ENCODE results near the gene FAM8A1.

The FAM8A1 gene

GRCh38 chr6:17602888-17603287, 2.8 kb downstream of the FAM8A1 start:
- DNase-seq (ENCODE audit: low read depth): no peak

- DNase-seq (ENCODE audit: low read depth): no peak
Observed at GRCh38 chr6:17606606-17607005, 6.5 kb downstream of the FAM8A1 start.

GRCh38 chr6:17610835-17611234, 10.7 kb downstream of the FAM8A1 start:
- no peak for DNase-seq (ENCODE audit: low read depth)

DNA sequence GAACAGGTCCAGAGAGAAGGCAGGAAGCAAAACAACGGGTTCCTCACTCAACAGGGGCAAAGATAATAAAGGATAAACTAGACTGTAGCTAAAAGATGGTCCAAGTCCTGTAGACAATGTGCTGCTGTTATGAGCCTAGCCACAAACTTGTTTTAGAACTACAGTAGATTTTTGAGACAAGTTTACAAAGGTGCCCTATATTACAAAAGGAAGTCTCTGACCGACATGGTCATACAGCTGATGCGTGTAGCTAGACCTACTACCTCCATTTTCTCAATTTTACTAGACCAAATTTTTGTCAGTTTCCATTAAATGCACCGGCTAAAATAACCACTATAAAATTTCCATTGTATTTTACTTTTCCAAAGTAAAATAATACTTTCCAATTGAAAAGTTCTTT, 11.9 kb downstream of the FAM8A1 start:
- DNase-seq (ENCODE audit: low read depth): no peak

DNA sequence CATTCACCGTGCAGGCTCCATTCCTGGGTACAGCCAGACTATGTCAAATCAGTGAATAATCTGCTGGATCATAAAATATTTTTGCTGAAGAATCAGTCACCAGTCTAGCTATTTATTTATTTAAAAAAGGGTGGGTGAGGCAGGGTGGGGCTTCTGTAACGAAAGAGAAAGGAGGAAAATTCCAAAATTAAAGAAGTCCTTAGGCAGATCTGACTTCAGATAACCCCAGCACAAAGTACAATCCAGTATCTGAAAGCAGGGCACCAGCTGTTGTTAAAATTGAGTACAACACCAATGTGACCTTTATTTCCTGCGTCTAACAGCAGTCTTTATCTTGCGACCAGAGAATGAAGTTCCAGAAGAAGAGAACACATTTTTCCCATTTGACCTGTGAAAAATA, 15.7 kb downstream of the FAM8A1 start:
- DNase-seq (ENCODE audit: low read depth): no peak

GRCh38 chr6:17621003-17621402, 20.9 kb downstream of the FAM8A1 start:
- no peak for DNase-seq (ENCODE audit: low read depth)

GRCh38 chr6:17622144-17622543, 22.0 kb downstream of the FAM8A1 start:
- DNase-seq (ENCODE audit: low read depth): no peak

- DNase-seq (ENCODE audit: low read depth): no peak
Observed at GRCh38 chr6:17624396-17624795, 24.3 kb downstream of the FAM8A1 start.

GRCh38 chr6:17628873-17629272, 28.8 kb downstream of the FAM8A1 start:
- no peak for DNase-seq (ENCODE audit: low read depth)

DNA sequence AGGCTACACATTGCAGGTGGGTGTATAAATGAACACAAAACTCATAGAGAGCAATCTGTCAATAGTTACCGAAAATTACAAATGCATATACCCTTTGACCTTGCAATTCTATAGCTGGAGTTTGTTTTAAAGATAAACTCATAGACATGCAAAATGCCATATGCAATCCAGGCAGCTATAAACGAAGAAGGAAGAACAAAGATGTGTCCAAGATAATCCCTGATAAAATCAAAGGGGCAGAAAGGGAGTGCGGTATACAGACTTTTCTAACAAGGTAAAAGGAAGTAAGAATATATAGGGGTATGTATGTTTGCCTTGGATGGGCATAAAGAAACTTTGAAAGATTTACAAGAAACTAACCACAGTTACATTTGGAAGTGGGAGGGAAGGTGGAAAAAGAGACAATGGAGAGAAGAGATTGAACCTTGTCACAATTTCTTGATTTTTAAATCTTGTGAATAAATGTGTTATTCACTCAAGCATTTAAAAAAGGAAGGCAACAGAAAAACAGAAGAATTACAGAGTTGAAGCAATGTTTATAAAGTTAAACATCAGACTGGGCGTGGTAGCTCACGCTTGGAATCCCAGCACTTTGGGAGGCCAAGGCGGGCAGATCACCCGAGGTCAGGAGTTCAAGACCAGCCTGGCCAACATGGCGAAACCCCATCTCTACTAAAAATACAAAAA, 29.9 kb downstream of the FAM8A1 start:
- no peak for DNase-seq (ENCODE audit: low read depth)

DNA sequence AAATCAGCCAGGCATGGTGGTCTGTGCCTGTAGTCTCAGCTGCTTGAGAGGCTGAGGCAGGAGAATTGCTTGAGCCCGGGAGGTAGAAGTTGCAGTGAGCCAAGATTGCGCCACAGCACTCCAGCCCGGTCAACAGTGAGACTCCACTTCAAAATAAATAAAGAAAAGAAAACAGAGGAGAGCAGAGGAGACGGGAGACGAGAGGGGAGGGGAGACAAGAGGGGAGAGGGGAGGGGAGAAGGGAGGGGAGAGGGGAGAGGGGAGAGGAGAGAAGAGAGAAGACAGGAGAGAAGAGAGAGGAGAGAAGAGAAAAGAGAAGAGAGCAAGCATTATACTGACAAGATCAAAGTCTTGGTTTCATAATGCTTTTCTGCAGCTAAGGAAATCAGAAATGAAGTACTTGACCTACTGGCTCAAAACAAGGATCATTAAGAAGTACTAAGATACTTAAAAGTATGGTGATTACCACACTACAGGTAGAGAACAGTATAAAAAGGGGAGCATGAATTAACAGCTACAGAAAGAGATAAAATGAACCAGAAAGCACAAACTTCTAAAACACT, 30.5 kb downstream of the FAM8A1 start:
- DNase-seq (ENCODE audit: low read depth): no peak

- DNase-seq (ENCODE audit: low read depth): no peak
Observed at GRCh38 chr6:17632934-17633333, 32.8 kb downstream of the FAM8A1 start.

- DNase-seq (ENCODE audit: low read depth): no peak
Observed at GRCh38 chr6:17633465-17634188, 33.5 kb downstream of the FAM8A1 start.

DNA sequence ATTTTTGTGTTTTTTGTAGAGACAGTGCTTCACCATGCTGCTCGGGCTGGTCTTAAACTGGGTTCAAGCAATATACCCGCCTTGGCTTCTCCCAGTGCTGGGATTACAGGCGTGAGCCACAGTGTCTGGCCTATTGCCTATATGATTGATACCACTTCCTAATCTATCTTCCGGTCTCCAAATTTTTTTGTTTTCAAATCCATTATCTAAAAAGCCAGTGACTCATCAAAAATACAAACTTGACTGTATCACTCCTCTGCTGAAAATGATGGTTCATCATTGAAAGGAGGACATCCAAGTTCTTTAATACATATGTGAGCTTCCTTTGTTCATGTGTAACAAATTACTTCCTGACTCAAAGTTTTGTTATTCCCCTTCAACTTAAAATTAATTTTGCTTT, 35.5 kb downstream of the FAM8A1 start:
- DNase-seq (ENCODE audit: low read depth): no peak

DNA sequence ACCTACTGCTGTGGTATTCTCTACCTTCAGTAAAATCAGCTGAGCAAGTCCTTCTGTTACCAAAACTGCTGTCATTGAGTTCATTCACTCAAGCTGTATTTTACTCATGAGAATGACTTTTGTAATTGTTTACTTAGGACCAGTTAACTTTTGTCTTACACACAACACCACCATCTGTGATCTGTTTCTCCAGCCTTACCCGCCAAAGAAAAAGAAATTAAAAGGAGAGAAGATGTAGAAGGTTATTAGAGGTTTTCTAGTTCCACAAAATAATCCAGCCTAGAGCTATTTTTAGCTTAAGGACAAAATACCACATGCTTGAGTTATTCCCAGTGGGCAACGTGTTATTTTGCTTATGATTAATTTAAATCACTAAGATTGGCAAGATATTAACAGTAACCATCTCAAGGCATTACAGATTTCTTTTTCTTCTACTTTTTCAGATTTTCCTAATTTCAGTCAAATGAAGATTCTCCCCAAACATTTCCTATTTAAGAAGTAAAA, 38.2 kb downstream of the FAM8A1 start:
- DNase-seq (ENCODE audit: low read depth): no peak

- DNase-seq (ENCODE audit: low read depth): no peak
Observed at GRCh38 chr6:17640477-17640917, 40.4 kb downstream of the FAM8A1 start.

DNA sequence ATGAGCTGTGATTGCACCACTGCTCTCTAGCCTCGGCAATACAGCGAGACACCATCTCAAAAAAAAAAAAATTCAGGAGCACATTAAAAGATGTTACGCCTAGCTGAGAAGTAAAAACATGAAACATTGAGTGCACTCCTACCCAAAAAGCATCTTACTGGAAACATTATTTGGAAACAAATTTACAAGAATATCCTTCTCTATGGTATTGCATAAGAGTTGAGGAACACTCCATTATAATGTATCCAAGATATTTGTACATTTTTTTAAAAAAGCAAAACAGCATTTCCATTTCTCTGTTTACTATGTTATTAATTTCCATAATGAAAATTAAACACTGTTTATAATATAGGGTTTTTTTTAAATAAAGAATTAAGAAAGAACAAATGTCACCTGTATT, 48.6 kb downstream of the FAM8A1 start:
- DNase-seq (ENCODE audit: low read depth): no peak

DNA sequence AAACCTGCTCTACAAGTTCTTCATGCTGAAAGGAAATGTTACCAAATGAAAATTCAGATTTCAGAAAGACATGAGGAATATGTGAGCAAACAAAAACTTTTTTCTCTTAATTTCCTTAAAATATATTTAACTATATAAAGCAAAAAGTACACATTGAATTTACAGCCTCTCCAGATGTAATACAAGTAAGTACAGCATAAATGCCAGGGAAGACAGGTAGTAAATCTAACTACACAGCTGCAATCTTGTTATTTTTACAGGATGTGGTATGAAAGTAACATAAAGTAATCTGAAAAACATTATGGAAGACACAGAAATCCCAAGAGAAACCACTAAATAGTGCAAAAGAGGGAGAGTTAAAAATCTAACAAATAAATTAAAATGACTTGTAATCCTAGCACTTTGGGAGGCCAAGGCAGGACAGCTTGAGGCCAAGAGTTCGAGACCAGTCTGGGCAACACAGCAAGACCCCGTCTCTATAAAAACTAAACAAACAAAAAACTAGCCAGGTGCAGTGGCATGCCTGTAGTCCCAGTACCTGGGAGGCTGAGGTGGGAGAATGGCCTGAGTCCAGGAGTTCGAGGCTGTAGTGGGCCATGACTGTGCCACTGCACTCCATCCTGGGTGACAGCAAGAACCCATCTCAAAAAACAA, 50.7 kb downstream of the FAM8A1 start:
- no peak for DNase-seq (ENCODE audit: low read depth)

GRCh38 chr6:17653198-17653882, 53.2 kb downstream of the FAM8A1 start:
- no peak for DNase-seq (ENCODE audit: low read depth)

- no peak for DNase-seq (ENCODE audit: low read depth)
Observed at GRCh38 chr6:17656092-17656491, 56.0 kb downstream of the FAM8A1 start.

DNA sequence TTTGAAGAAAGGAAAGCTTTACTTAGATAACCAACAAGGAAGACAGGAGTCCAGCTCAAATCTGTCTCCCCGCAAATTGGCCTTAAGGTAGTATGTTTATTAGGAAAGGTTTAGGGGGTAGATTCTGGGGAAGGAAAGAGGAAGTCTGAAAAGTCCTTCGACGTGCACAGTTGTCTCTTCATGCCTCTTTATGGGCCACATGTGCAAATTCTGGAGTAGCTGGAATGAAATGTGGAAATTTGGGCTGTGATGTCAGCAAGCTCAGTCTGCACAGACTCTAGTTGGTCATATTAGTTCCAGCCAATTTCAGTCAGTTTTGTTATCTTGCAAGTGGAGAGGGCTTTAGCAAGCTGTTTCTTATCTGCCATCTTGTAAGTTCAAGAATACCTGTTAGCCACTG, 56.5 kb downstream of the FAM8A1 start:
- no peak for DNase-seq (ENCODE audit: low read depth)

Data from activated T-helper 9 cell treated with anti-CD3 and anti-CD28 coated beads, Interleukin-2, amount 50 U/mL, for 16 hours (primary cell).